NCI-H526 treated with DMSO at 0.1 percent for 48 hours (cell line): ENCODE data around the gene OPCML.

Experiments used
- DNase-seq: peaks from one replicate; lab custom pipeline; 2025; lab: John Stamatoyannopoulos, UW

OPCML gene

DNA sequence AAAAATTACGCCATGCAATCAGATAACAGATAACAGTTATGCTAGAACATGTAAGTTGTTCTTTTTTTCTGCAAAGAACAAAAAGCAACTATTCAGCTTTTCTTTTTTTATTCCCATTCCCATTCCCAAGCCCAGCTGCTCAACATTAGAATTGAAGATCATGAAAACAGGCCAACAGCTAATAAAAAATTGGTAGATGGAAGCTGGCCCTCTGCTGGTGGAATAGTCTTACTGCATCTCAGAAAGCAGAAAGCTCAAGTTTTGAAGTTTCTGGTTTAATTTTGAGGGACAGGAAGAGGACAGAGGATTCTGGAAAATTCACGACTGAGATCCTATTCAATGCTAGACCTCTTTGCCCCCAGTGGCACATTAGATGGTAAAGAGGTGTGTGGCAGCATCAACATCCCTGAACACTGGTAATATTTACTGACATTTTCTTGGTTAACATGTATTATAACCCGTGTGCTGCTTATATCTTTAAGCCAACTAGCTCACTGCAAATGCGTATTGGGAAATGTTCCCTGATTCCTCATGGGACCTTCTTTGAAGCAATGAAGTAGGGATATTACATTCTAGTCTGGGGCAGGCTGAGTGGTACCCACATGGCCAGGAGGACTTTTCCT, 591.2 kb downstream of the OPCML start:
- DNase-seq: peak; percentile 64

- DNase-seq: no peak
These were observed 595.3 kb downstream of the OPCML start for GRCh38 chr11:132937016-132937415.

GRCh38 chr11:132935383-132935782, 596.9 kb downstream of the OPCML start:
- DNase-seq: no peak

- no peak for DNase-seq
These were observed 598.6 kb downstream of the OPCML start for GRCh38 chr11:132933703-132934102.

DNA sequence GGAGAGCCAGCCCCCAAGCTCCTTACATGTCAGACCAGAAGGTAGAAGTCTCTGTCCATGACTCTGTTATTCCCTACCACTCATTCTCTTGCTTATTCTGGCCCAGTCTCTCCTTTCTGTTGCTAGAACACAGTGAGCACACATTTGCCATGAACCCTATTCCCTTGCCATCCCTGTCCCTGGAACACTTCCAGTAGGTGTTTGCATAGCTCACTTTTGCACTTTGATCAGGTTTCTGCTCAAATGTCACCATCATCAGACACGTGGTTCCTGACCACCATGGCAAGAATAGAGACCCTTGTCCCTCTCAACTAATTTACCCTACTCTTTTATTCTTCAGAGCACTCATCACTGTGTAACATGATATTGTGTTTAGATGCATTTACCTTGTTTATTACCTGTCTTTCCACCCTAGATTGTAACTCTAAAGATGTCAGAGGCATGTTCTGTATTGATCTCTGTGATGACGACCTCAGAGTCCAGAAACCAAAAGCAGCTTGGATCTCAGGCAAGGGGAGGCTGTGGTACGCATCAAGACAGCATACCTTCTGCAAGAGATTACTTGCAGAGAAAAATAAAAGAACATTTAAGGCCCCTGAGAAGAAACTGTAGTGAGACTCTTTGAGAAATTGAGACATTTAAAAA, 606.4 kb downstream of the OPCML start:
- no peak for DNase-seq

DNA sequence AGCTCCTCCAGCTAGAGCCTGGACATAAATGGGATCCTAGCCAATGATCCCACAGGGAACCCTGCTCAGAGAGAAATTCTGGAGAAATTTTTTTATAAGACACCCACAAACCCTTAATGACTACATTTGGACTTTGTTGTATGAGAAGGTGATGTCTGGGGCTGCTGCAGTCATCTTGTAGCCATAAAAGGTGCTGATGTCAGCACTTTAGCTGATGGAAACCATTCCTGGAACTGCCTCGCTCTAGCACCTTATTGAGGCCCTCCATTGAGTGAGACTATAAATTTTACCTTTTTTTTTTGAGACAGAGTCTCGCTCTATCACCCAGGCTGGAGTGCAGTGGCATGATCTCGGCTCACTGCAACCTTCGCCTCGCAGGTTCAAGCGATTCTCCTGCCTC, 610.7 kb downstream of the OPCML start:
- DNase-seq: no peak

DNA sequence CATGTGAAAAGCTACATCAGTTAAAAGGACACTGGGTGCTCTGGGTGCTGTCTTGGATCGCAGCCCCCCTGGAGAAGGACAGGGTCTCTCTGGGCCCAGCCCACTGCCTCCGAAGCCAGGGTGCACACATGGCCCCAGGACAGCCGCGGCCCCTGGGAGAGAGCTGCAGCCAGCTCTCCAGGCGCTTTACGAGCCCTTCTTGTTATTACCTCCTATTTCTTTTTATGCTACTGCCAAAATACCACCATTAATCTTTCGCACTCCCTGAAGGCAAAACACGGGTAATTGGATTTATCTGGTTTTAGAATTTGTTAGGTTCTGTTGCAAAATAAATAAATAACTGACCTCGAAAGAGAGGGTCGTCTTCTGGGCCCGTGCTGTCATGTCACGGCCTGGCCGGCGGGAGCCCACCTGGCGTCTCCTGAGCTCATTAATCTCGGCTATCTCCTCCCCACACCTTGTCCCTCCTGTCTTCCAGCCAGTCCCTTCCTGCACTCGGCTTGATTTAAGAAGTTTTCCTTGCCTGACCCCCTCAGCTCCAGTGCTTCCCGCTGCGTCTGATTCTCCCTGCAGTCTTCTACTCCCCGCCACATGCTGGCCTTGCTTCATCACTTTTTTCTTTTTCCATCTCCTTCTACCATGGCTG, 611.7 kb downstream of the OPCML start:
- no peak for DNase-seq

DNA sequence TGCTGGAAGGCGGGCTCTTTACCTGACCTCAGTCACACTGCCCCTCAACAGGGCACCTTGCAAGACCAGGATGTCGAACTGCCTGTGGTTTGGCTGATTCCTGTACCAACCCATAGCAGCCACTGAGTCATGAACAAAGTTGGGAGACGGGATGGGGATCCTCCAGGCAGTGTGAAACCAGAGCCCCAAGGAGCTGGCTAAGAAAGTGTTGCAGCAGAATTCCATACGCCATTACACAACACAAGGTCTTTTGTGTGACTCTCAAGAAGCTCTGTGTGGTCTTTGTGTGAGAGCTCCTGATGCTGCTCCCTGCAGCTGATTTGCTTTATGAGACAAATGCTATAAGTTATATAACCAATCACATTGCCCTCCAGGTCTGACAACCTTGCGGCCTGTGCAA, 617.7 kb downstream of the OPCML start:
- no peak for DNase-seq

DNA sequence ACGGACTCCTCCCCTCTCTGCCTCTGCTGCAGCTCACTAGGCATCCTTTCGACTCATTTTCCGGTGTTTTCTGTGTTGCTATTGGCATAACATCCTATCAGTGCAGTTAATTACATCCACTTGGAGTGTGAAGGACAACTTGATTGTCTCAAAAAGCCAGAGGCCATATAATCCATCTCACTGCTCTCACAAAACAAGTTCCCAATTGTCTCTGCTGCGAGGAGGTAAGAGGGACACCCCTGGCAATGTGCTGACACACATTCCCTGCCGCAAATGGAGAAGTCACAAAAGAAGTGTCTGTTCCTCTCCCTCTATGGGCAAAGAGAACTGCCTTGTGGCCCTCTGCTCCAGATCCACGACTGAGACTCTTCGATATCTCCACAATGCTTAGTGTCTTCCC, 618.4 kb downstream of the OPCML start:
- no peak for DNase-seq

- DNase-seq: no peak
These were observed 619.0 kb downstream of the OPCML start for GRCh38 chr11:132913295-132913694.

DNA sequence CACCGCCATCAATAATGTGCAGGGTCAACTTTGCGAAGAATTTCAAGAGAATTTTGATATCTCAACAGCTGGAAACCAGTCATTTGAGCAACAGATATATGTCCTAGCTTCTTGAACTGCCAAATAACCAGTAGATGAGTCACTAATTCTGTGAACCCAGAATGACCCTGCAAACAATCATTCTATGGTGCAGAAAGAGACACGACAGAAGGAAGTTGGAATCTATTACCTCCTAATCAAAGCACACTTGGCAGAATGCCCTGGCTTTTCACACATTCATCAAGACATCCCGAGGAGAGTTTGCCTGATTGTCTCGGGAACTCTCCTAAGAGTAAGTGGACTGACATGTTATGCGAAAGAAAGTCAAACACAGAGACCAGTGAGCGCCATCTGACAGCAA, 621.1 kb downstream of the OPCML start:
- DNase-seq: no peak

GRCh38 chr11:132910011-132910760, 622.1 kb downstream of the OPCML start:
- no peak for DNase-seq

DNA sequence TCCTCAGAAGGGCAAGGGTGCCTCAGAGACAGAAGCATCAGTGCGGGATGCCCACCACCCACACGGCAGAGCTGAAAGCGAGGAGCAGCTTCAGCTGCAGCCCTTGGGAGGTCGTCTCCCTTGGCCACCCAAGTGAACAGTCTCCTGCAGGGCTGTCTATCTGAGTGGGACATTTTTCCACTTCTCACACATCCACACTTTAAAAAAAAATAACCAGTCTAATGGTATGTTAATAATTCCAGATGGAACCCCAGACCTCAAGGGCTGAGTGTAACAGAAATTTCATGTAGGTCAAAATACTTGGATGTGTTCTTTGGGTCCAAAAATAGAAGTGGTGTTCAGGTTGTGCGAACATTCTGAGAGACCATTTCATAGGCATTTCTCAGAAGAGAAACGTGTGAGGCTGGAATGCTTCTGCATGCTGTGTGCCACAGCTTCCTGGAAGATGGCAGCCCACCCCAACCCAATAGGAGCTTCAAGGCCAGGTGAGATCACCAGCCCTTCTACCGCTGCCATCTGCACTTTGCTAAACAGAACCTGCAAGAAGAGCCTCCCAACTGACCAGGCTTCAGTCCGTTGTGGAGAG, 623.2 kb downstream of the OPCML start:
- DNase-seq: no peak

GRCh38 chr11:132908414-132908810, 623.9 kb downstream of the OPCML start:
- DNase-seq: no peak

DNA sequence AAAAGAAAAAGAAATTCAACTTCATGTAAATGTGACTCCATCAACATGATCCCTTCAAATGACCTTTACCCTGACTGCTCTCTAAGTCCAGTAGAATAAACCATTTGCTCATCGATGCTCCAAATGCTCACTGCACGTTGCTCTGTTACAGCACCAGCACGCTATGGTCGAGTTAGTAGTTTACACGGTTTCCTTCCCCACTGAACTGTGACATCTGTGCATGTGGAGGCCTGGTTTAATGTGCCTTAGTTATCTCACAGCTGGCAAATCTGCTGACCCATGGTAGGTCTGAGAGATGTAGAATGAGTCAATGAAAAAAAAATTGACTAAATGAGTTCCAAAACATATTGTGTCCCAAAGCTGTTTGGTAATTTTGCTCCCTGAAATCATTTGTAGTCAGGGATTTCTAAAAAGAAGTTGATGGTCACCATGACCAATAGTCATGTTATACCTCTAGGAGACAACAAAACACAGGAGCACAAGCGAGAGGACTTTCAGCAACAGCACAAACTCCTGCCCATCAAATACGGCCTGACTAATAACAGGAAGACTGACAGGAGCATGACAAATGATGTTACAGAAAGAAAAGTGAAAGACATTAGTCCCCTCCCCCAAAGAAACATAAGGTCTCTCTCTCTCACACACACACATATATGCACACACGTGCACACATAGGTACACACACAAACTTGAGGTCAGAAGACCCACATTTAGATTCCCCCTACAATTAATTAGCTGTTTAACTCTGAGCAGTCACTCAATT, 624.5 kb downstream of the OPCML start:
- no peak for DNase-seq

DNA sequence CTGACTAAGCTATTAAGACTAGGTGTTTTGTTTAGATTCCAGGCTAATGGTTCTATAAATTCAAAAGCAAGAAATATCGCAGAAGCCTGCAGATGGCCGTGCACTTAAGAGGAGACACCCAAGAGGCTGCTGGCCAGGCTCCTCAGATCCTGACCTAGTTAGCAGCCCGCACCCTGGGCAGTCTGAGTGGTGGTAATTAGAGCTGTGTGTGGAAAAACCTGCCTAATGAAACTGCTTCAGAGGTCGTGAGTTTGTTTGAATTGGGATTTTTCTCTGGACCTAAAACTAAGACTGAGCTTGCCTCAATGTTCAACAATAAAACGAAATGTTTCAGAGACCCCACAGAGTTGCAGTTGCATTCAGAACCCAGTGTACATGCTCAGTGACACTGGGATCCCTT, 627.7 kb downstream of the OPCML start:
- DNase-seq: no peak

DNA sequence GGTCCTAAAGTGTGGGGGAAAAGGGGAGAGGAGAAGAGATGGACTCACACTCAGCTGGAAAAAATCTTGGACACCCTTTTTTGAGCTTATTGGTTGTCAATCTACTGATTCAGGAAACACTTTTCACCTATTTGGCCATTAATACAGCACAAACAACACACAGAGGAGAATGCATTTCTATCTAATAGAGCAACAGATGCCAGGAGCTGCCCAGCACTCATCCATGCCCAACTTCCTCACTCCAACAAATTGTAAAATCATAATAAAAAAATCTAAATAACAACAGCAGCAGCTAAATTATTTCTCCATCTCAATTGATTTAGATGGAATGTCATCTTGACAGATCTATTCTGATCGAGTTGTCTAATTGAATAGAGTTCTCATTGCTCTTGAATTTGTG, 628.2 kb downstream of the OPCML start:
- no peak for DNase-seq

DNA sequence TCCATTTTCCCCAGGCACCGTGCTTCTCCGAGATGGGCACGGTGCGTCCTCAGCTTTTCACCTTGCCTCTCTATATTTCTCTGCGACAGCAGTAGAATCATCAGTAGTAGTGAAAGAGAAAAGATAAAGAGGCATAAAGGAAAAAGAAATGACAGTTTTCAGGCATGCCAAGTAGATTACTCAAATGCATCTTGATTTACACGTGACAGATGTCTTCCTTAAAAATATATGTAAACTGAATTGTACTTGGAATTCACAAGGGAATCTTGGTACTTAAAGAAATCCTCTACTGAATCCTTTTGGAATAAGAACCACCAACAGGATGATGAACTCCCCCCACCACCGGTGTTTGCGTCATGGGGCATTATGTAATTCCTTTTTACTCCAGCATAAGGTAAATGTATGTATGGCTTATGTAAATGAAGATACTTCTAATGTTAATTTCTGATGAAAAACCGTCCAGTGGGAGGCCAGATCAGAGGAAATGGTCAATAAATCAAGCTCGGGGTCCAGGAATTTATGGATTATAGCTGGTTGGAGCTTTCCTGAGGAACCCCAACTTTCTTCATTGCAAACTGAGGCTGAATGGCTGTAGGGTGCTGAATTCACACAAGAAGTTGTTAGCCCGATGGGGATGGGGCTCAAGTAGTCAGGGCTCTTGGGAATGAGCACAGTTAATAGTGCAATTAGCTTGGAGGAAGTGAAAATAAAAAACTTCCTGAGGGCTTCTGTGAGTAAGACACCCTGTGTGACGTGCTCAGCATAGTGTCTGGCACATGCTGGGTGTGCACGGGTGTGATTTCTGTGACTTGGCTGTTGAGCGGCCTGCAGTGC, 630.4 kb downstream of the OPCML start:
- DNase-seq: no peak

DNA sequence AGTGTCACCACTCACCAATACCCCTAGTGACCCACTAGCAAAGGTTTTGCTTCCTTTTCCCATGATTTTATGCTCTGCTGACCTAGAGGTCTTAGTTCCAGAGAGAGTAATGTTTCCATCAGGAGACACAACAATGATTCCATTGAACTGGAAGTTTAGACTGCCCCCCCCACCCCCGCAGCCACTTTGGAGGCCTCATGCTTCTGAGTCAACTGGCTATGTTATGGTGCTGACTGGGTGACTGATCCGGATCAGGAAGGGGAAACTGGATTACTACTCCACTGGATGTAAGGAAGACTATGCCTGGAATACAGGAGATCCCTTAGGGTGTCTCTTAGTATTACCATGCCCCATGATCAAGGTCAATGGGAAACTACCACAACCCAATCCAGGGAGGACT, 633.6 kb downstream of the OPCML start:
- no peak for DNase-seq

DNA sequence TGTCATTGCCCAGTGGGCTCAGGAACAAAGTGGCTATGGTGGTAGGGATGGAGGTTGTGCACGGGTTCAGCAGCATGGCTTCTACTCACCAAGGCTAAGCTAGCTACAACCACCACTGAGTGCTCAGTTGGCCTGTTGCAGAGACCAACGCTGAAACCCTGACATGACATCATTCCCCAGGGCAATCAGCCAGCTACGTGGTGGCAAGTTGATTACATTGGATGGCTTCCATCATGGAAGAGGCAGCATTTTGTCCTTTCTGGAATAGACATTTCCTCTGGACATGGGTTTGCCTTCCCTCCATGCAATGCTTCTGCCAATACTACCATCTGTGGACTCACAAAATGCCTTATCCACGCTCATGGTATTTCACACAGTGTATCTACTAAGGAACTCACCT, 634.3 kb downstream of the OPCML start:
- DNase-seq: no peak

DNA sequence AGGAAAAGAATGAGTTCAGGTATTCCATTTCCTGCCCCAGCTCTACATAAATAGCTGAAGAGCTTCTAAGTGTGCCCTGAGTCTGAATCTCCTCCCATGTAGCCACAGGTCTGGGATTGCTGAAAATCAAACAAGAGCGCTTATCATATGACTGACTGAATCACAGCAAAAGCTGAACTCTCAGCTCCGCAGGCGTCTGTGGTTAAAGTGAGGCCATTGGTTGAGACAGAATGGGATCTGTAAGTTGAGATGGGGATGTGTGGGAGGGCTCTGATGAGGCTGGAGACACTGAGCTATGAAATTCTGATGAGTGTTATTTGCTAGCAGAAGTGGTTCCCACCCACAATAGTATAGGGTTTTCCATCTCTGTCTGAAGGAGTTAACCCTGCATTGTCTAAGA, 637.0 kb downstream of the OPCML start:
- DNase-seq: no peak
